WERI-Rb-1 (cell line): ENCODE data around the gene PCLAF.
"Not testable (repeated sequence)": the region's sequence is repeated elsewhere in the genome, so short reads cannot be mapped to it uniquely, and the experiment has no call there.

Experiments
- DNase-seq: peaks from one replicate; pipeline ENCODE4 v3.0.0-alpha.2; 2020
- H3K27ac ChIP-seq: fragments of 250-450 bp; sonication (Bioruptor Pico); 2 replicates; pipeline ENCODE4 v1.5.1; 2020; ENCODE audit warnings: mild to moderate bottlenecking, moderate library complexity
- H3K27me3 ChIP-seq: fragments of 250-450 bp; sonication (Bioruptor Pico); 2 replicates; pipeline ENCODE4 v1.5.1; 2021; ENCODE audit warnings: mild to moderate bottlenecking, low read depth, moderate library complexity; ENCODE audit not compliant: insufficient read depth, severe bottlenecking
- H3K36me3 ChIP-seq: fragments of 250-450 bp; sonication (Bioruptor Pico); 2 replicates; pipeline ENCODE4 v1.5.1; 2020; ENCODE audit warnings: mild to moderate bottlenecking, moderate library complexity
- H3K4me3 ChIP-seq: 2 replicates; pipeline ENCODE4 v1.5.1; 2011; ENCODE audit warnings: low read depth, mild to moderate bottlenecking, control low read depth, low read length
- H3K9me3 ChIP-seq: fragments of 250-450 bp; sonication (Bioruptor Pico); 2 replicates; pipeline ENCODE4 v1.5.1; 2021; ENCODE audit warnings: mild to moderate bottlenecking, moderate library complexity; ENCODE audit not compliant: severe bottlenecking
- TF ChIP-seq, protein P1 (sequence below): IDR thresholded peaks from 2 replicates; pipeline ENCODE4 v1.5.1; 2011; ENCODE audit warnings: low read depth, mild to moderate bottlenecking, control low read depth, inconsistent platforms, low read length

PCLAF gene

DNA sequence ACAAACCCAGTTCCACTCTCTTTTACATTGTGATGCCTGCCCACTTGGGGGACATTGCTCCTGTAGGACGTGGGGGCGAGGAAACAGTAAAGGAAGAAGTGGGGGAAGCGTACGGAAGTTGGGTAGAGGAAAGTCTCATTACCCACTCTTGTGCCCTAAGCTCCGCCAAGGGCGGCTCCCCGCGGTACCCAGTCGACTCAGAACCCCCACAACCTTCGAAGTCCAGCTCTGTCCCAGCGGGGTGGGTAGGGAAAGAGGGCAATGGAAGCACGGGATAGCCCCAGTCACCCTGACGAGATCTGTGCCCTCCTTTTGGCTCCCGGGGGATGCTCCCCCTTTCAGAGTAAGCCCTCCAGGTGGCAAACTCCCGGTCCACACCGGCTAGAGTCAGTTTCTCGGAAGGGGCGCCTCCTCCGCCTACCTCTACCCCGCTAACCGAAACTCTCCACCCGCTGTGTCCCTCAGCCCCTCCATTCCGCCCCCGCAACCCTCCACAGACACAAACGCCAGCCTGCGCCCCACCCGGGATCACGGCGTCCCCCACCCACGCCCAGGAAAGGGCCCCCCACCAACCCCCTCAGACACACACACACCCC lies 25.8 kb downstream of the PCLAF start:
- TF ChIP-seq, protein P1, sequence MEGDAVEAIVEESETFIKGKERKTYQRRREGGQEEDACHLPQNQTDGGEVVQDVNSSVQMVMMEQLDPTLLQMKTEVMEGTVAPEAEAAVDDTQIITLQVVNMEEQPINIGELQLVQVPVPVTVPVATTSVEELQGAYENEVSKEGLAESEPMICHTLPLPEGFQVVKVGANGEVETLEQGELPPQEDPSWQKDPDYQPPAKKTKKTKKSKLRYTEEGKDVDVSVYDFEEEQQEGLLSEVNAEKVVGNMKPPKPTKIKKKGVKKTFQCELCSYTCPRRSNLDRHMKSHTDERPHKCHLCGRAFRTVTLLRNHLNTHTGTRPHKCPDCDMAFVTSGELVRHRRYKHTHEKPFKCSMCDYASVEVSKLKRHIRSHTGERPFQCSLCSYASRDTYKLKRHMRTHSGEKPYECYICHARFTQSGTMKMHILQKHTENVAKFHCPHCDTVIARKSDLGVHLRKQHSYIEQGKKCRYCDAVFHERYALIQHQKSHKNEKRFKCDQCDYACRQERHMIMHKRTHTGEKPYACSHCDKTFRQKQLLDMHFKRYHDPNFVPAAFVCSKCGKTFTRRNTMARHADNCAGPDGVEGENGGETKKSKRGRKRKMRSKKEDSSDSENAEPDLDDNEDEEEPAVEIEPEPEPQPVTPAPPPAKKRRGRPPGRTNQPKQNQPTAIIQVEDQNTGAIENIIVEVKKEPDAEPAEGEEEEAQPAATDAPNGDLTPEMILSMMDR = no peak

DNA sequence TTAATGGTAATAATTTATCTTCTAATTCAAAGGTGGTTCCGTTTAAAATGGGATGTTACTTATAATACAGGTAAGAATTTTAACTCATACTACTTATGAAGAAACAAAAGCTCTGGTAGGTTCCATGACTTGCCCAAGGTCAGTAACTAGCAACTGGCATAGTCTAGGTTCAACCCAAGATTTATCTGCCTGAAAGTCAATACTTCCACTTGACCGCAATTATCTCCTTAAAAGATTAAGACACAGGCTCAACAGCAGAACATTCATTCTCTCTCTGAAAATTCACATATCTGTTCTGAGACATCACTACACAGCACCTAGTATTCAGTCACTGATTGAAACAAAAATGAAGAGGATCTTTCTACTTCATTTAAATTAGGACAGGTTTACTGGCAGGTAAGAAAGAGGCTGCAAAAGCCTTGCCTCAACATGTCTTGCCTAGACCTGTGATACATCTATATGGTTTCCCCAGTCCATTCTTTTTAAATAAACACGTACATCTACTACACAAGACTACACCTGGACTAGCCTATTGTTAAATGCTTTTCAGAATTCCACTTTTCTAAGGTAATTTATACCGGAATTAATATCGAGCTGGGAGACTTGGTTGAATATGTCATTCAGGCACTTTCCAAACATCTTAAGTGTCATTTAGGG lies 26.4 kb downstream of the PCLAF start:
- DNase-seq = no peak
- Histone ChIP-seq H3K9me3 (no peaks in the 10 kb centered on the region), H3K27me3 (no peaks in the 10 kb centered on the region), H3K4me3 (peak overlapping the region; percentile 55), H3K36me3 (0 out of 2 replicates have a peak, but pooled peaks cover 2% of the 10 kb centered on the region), H3K27ac (no peak overlapping the region)
- TF ChIP-seq, protein P1 = no peak

More for the DNA sequence above, 25.8 kb downstream of the PCLAF start:
- peak; percentile 22 for DNase-seq
- Histone ChIP-seq H3K36me3 (peaks cover 6% of the 10 kb centered on the region), H3K27ac (peak overlapping the region; percentile 40; the same call in 1 of the 2 replicates), H3K27me3 (no peaks in the 10 kb centered on the region), H3K9me3 (no peaks in the 10 kb centered on the region), H3K4me3 (peak overlapping the region; percentile 55)

DNA sequence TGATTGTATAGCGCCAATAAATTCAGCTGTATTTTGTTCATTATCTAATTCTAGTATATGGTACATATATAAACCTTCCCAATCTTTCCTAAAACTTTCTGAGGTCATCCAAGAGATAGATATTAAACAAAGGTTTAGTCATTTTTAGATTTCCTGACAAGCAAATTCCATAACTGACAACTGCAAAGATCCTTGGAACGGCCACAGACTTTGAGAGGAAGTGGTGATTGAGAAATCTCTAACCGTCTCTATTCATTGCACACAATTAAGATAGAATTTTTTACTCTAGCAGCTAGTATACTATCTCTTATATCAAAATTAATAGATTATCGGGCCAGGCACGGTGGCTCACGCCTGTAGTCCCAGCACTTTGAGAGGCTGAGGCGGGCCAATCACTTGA lies 30.0 kb downstream of the PCLAF start:
- Histone ChIP-seq H3K9me3 (no peaks in the 10 kb centered on the region), H3K4me3 (no peak overlapping the region), H3K27ac (no peak overlapping the region), H3K27me3 (no peaks in the 10 kb centered on the region), H3K36me3 (0 out of 2 replicates have a peak, but pooled peaks cover 2% of the 10 kb centered on the region)
- TF ChIP-seq, protein P1 = no peak
- DNase-seq = no peak

DNA sequence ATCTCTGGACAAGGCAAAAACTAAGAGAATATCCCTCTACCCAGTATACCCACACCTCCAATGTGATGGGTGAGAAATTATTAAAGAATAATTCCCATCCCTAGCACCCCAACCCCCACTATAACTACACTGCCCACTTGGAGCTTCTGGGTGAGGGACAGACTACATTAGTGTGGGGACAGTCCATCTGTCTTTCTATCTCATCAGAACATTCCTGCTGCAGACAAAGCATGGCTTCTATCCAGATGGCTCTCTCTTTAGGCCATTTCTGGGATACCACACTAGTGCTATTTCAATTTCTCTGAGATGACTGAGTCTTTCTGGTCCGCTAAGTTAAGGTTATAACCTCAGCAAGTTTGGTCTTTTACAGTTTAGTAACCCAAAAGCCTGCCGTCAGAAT lies 31.9 kb downstream of the PCLAF start:
- TF ChIP-seq, protein P1 = no peak
- Histone ChIP-seq H3K4me3 (no peak overlapping the region), H3K27ac (no peak overlapping the region), H3K27me3 (no peaks in the 10 kb centered on the region), H3K9me3 (no peaks in the 10 kb centered on the region), H3K36me3 (0 out of 2 replicates have a peak, but pooled peaks cover 2% of the 10 kb centered on the region)
- DNase-seq = no peak

DNA sequence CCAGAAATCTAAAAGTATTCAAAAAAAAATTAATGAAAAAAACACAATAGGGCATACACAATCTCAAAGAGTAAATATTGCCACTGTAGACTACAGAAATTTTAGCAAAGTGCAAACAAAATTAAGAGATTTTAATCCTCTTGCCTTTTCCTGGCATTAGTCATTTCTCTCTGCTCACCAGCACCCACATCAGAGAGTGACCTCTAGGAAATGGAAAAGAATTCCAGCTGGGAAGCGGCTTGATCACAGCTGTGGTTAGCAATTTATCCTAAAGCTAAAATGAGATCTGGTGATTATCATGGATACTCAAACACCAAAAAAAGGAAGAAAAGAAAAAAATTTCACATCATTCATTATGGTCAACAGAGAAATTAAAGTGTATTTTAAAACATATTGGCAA lies 32.8 kb downstream of the PCLAF start:
- Histone ChIP-seq H3K27ac (no peak overlapping the region), H3K27me3 (no peaks in the 10 kb centered on the region), H3K9me3 (no peaks in the 10 kb centered on the region), H3K4me3 (no peak overlapping the region), H3K36me3 (no peaks in the 10 kb centered on the region)
- no peak for DNase-seq
- TF ChIP-seq, protein P1 = no peak

DNA sequence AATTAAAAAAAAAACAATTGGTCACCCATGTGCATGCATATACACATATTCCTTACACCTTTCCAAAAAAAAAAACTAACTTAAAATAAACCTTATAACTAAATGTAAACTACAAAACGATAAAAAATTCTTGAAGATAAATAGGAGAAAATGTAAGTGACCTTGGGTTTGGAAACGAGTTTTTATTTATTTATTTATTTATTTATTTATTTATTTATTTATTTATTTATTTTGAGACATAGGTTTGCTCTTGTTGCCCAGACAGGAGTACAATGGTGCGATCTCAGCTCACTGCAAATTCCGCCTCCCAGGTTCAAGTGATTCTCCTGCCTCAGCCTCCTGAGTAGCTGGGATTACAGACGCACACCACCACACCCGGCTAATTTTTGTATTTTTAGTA lies 35.0 kb downstream of the PCLAF start:
- not testable (repeated sequence) for DNase-seq, H3K4me3 ChIP-seq, H3K36me3 ChIP-seq, H3K9me3 ChIP-seq, H3K27ac ChIP-seq, H3K27me3 ChIP-seq
